Measurements from ENCODE around the gene CALR.

GRCh38 chr19:12946092-12946721 is 7.8 kb downstream of the CALR start:
- no peak for TF ChIP-seq EZH2phosphoT487 (IDR thresholded peaks at IDR 0.05; ENCODE audit: insufficient read depth, low read depth)
- TF ChIP-seq EZH2 (IDR thresholded peaks at IDR 0.05; ENCODE audit: insufficient read depth, poor library complexity, severe bottlenecking) = no peak
